T-helper 2 cell treated with Interferon-gamma antibody and Interleukin-4, amounts not matched to agents 100 ng/mL and 5 ng/mL, for 36 hours (primary cell): ENCODE data around the gene SLC25A1. TPM values are rescaled to one million over a fixed set of nuclear protein-coding genes. Genes with fewer than 3 reads are reported as not detected.

Experiments
- total RNA-seq: library from RNA; stranded (reverse); gene quantifications from 2 replicates; pipeline ENCODE4 v1.2.3, GENCODE V29; 2022

Gene SLC25A1
- total RNA-seq, 1 donor from 2014 or later: 42.6 TPM

Other genes starting within 250 kb of the SLC25A1 start
- 0.32 TPM in 1 of 2 replicates, not detected in the other for gene PRODH, start 242.4 kb downstream of the SLC25A1 start, total RNA-seq
- 29.3 and 31.7 TPM in 2 replicates for gene DGCR2, start 56.3 kb downstream of the SLC25A1 start, total RNA-seq
- gene TSSK2, start 47.4 kb downstream of the SLC25A1 start, total RNA-seq: not detected in 2 replicates
- gene ESS2, start 34.1 kb downstream of the SLC25A1 start, total RNA-seq: 18.0 and 20.0 TPM in 2 replicates
- not detected in 2 replicates for gene GSC2, start 28.4 kb downstream of the SLC25A1 start, total RNA-seq
- gene CLTCL1, start 113.0 kb upstream of the SLC25A1 start, total RNA-seq: 0.84 and 1.0 TPM in 2 replicates